ENCODE data around the gene ZNF782. TPM values are rescaled to one million over a fixed set of nuclear protein-coding genes. Genes with fewer than 3 reads are reported as not detected.

The ZNF782 gene
- total and polyA plus RNA-seq, 2 of the 8 experiments (the other 6 are each of a cell fraction or from before 2014, with no cell fraction given) = 1.4 to 7.4 TPM

DNA sequence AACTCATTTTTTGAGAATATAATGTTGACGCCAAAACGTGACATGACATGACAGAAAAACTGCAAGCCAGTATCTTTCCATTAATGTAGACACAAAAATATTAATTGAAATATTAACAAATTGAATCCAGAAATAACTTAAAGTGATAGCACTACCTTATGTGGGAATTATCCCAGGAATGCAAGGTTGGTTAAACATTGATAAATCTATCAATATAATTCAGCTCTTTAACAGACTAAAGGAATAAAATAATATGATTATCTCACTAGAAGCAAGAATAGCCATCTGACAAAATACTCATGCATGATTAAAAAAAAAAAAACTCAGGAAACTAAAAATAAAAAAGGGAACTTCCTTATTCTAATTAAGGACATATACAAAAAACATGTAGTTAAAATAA, 83.2 kb downstream of the ZNF782 start:
- peaks cover 4 to 86% (median 49%) of the 10 kb centered on the region in 4 experiments; a peak in 7 of 8 replicates for H3K36me3 ChIP-seq (ENCODE audit: control insufficient read depth in 2 of 4, insufficient read depth in 4 of 4, low read length in 3 of 4)
- no peak for TF ChIP-seq EGR1 (IDR thresholded peaks at IDR 0.05; ENCODE audit: borderline replicate concordance, low read depth, low read length)
- TF ChIP-seq EP300 (IDR thresholded peaks at IDR 0.05; ENCODE audit: borderline replicate concordance in 1 of 2, low read depth in 2 of 2, low read length in 2 of 2) = no peak
- no peak for TF ChIP-seq EZH2 (IDR thresholded peaks at IDR 0.05; ENCODE audit: low read depth, low read length, severe bottlenecking)
- TF ChIP-seq GABPA (IDR thresholded peaks at IDR 0.05; ENCODE audit: borderline replicate concordance, insufficient read depth, low read length) = no peak
- TF ChIP-seq CREB1 (IDR thresholded peaks at IDR 0.05) = no peak
- TF ChIP-seq BRCA1 (IDR thresholded peaks at IDR 0.05; ENCODE audit: low read depth, low read length) = no peak
- no peak for TF ChIP-seq MAFK (IDR thresholded peaks at IDR 0.05; ENCODE audit: low read depth, low read length)
- no peak for TF ChIP-seq POU5F1 (IDR thresholded peaks at IDR 0.05; ENCODE audit: low read depth, low read length)
- no peak for TF ChIP-seq YY1 (IDR thresholded peaks at IDR 0.05; ENCODE audit: low read depth, low read length)
- TF ChIP-seq GTF2F1 (IDR thresholded peaks at IDR 0.05; ENCODE audit: borderline replicate concordance, low read depth, low read length) = no peak
- no peak for TF ChIP-seq SAP30 (IDR thresholded peaks at IDR 0.05; ENCODE audit: insufficient read depth, insufficient replicate concordance, low read length)
- TF ChIP-seq, protein P1, sequence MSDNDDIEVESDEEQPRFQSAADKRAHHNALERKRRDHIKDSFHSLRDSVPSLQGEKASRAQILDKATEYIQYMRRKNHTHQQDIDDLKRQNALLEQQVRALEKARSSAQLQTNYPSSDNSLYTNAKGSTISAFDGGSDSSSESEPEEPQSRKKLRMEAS (IDR thresholded peaks at IDR 0.05) = no peak
- TF ChIP-seq KDM1A (IDR thresholded peaks at IDR 0.05; ENCODE audit: borderline replicate concordance, low read length) = no peak
- no peak for TF ChIP-seq JUND (IDR thresholded peaks at IDR 0.05; ENCODE audit: low read length)

More for the DNA sequence above, 83.2 kb downstream of the ZNF782 start:
- POLR2A ChIA-PET (ENCODE audit: partially characterized antibody) = no interaction called here
- Histone ChIP-seq H2AFZ (ENCODE audit: low read length) (no peak overlapping the region), H3K18ac (ENCODE audit: extremely low read depth, low read length) (no peak overlapping the region), H3K9ac (replicated peaks in 1 of 4; ENCODE audit: extremely low read depth in 1 of 4, low read depth in 3 of 4, low read length in 3 of 4) (no peak overlapping the region), H4K91ac (replicated peaks; ENCODE audit: insufficient read length, low read length) (no peak overlapping the region), H3K4me2 (ENCODE audit: insufficient read depth in 1 of 2, low read depth in 2 of 2, low read length in 2 of 2) (no peak overlapping the region), H3K27me3 (replicated peaks in 1 of 4; ENCODE audit: control insufficient read depth in 3 of 4, extremely low read depth in 1 of 4, insufficient read depth in 3 of 4, low read length in 3 of 4) (no peaks in the 10 kb centered on the region), H3K23ac (ENCODE audit: insufficient read length) (no peak overlapping the region), H3K4me1 (replicated peaks in 1 of 4; ENCODE audit: control insufficient read depth in 3 of 4, insufficient read depth in 4 of 4, low read length in 3 of 4) (no peaks in the 10 kb centered on the region), H2BK15ac (ENCODE audit: low read length) (no peak overlapping the region), H2BK12ac (ENCODE audit: low read depth, low read length) (no peak overlapping the region), H2BK5ac (ENCODE audit: low read depth, low read length) (no peak overlapping the region), H2BK120ac (replicated peaks; ENCODE audit: low read depth, low read length) (no peak overlapping the region), H2AK5ac (ENCODE audit: low read depth, low read length) (no peak overlapping the region), H3K4me3 (ENCODE audit: extremely low read depth in 1 of 4, insufficient read depth in 2 of 4, low read depth in 3 of 4, low read length in 4 of 4) (no peak overlapping the region), H3K4ac (replicated peaks; ENCODE audit: insufficient read length, low read depth, low read length) (no peak overlapping the region), H3K9me3 (ENCODE audit: insufficient read depth in 2 of 2, low read depth in 1 of 2, low read length in 1 of 2) (peaks cover 7 to 16% of the 10 kb centered on the region in 2 experiments), H4K20me1 (replicated peaks in 1 of 2; ENCODE audit: control insufficient read depth in 1 of 2, insufficient read depth in 2 of 2, low read length in 2 of 2) (no peaks in the 10 kb centered on the region), H3K14ac (ENCODE audit: insufficient read length) (no peak overlapping the region), H3K27ac (ENCODE audit: low read depth, low read length) (no peak overlapping the region), H3K23me2 (ENCODE audit: low read depth, low read length) (no peaks in the 10 kb centered on the region), H4K8ac (ENCODE audit: extremely low read depth, insufficient read depth, low read length) (no peak overlapping the region), H2BK20ac (ENCODE audit: low read length) (no peak overlapping the region), H3K79me2 (ENCODE audit: control insufficient read depth in 1 of 2, insufficient read depth in 2 of 2, low read length in 2 of 2) (peaks cover 0 to 2% of the 10 kb centered on the region in 2 experiments; a peak in 1 of 4 replicates), H3K56ac (replicated peaks; ENCODE audit: insufficient read length, low read depth, low read length) (no peak overlapping the region), H3K79me1 (ENCODE audit: low read depth, low read length) (no peaks in the 10 kb centered on the region), H4K5ac (ENCODE audit: insufficient read length, low read depth, low read length) (no peak overlapping the region)
- DNase-seq (ENCODE audit: low read depth in 1 of 2, low spot score in 2 of 2) (no peak), FAIRE-seq (no peak)
- WGBS, 2 experiments (ENCODE audit: extremely low coverage in 1 of 2, insufficient coverage in 1 of 2, insufficient read length in 1 of 2, insufficient replicate concordance in 2 of 2, low coverage in 1 of 2, low lambda C conversion rate in 2 of 2, missing lambda C conversion rate in 1 of 2) = 87% methylated on average over 2 of the region's 2 CpGs; no CpG with 5 or more reads in 1 of the 2 experiments
- CTCF ChIA-PET (ENCODE audit: partially characterized antibody) = interaction anchor here (0.6 kb wide), 1 partner anchor 7 kb away, joined by 3 read pairs; no protein-coding TSS in a partner anchor
